Osteoblast (primary cell): ENCODE measurements around the gene SH3TC2. TPM values are rescaled to one million over a fixed set of nuclear protein-coding genes. Genes with fewer than 3 reads are reported as not detected.

Experiments
- DNase-seq: peaks from one replicate; pipeline ENCODE4 v3.0.0; 2011; ENCODE audit warnings: low spot score, mixed read lengths; ENCODE audit not compliant: insufficient read length; ENCODE audit errors: missing footprints
- H2AFZ ChIP-seq: 2 replicates; pipeline ENCODE4 v1.6.0; 2011; ENCODE audit warnings: mild to moderate bottlenecking, low read length
- H3K27ac ChIP-seq: 2 replicates; pipeline ENCODE4 v1.5.1; 2011; ENCODE audit warnings: mild to moderate bottlenecking, low read depth, low read length, moderate library complexity
- H3K27me3 ChIP-seq: 2 replicates; pipeline ENCODE4 v1.6.0; 2012; ENCODE audit warnings: mild to moderate bottlenecking, control low read depth, inconsistent platforms, low read length, moderate library complexity; ENCODE audit not compliant: insufficient read depth
- H3K36me3 ChIP-seq: 2 replicates; pipeline ENCODE4 v1.5.1; 2011; ENCODE audit warnings: mild to moderate bottlenecking, low read length, control low read depth, moderate library complexity; ENCODE audit not compliant: insufficient read depth
- H3K4me1 ChIP-seq: 2 replicates; pipeline ENCODE4 v1.5.1; 2011; ENCODE audit warnings: mild to moderate bottlenecking, low read length, control low read depth, moderate library complexity; ENCODE audit not compliant: insufficient read depth
- H3K4me2 ChIP-seq: 2 replicates; pipeline ENCODE4 v1.6.0; 2011; ENCODE audit warnings: mild to moderate bottlenecking, low read length; ENCODE audit not compliant: insufficient read depth
- H3K4me3 ChIP-seq: fragments of 200-600 bp; sonication (generic); 3 replicates; pipeline ENCODE4 v1.5.1; 2012; ENCODE audit warnings: mild to moderate bottlenecking, low read length, inconsistent platforms; ENCODE audit not compliant: insufficient read depth
- H3K79me2 ChIP-seq: 2 replicates; pipeline ENCODE4 v1.6.0; 2012; ENCODE audit warnings: mild to moderate bottlenecking, low read length, control low read depth, inconsistent platforms; ENCODE audit not compliant: insufficient read depth
- H3K9me3 ChIP-seq: 2 replicates; pipeline ENCODE4 v1.5.1; 2011; ENCODE audit warnings: low read depth, low read length, control low read depth
- H4K20me1 ChIP-seq: 2 replicates; pipeline ENCODE4 v1.6.0; 2012; ENCODE audit warnings: mild to moderate bottlenecking, low read length, control low read depth; ENCODE audit not compliant: insufficient read depth
- total RNA-seq: library from RNA; depleted of rRNA; stranded (reverse); fragments of >200 nt; gene quantifications from 2 replicates; pipeline ENCODE4 v1.2.3, GENCODE V29; 2012
- TF ChIP-seq, protein P1 (sequence below): IDR thresholded peaks from 2 replicates; pipeline ENCODE4 v1.5.1; 2011; ENCODE audit warnings: mild to moderate bottlenecking, low read depth, low read length, moderate library complexity; ENCODE audit errors: extremely low read depth

The SH3TC2 gene
- total RNA-seq, 1 donor, result 0.72 TPM

DNA sequence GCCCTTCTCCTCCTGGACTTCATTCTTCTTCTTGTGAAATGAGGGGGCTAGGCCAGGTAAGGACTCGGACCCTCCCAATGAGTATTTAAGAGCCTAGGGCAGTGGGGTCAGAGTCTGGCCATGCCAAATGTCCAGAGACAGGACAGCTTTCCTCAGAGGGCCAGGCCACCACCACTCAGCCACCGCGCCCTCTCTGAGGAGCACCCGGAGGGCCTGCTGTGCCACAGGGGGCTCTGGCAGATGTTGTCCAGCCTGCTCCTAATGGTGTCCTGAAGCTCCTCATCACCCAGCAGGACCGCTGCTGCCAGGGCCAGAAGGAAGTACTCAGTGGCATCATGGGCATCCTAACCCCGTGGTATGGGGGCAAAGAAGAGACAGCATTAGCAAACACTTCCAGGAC lies 58.3 kb downstream of the SH3TC2 start:
- no peak overlapping the region for H3K4me3 ChIP-seq
- no peaks in the 10 kb centered on the region for H3K9me3 ChIP-seq
- no peaks in the 10 kb centered on the region for H4K20me1 ChIP-seq
- H2AFZ ChIP-seq, result no peak overlapping the region
- TF ChIP-seq, protein P1, sequence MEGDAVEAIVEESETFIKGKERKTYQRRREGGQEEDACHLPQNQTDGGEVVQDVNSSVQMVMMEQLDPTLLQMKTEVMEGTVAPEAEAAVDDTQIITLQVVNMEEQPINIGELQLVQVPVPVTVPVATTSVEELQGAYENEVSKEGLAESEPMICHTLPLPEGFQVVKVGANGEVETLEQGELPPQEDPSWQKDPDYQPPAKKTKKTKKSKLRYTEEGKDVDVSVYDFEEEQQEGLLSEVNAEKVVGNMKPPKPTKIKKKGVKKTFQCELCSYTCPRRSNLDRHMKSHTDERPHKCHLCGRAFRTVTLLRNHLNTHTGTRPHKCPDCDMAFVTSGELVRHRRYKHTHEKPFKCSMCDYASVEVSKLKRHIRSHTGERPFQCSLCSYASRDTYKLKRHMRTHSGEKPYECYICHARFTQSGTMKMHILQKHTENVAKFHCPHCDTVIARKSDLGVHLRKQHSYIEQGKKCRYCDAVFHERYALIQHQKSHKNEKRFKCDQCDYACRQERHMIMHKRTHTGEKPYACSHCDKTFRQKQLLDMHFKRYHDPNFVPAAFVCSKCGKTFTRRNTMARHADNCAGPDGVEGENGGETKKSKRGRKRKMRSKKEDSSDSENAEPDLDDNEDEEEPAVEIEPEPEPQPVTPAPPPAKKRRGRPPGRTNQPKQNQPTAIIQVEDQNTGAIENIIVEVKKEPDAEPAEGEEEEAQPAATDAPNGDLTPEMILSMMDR, result no peak
- H3K4me2 ChIP-seq, result no peak overlapping the region
- H3K27me3 ChIP-seq, result peaks cover 3% of the 10 kb centered on the region
- H3K27ac ChIP-seq, result no peak overlapping the region
- H3K36me3 ChIP-seq, result no peaks in the 10 kb centered on the region
- no peak for DNase-seq
- peaks cover 39% of the 10 kb centered on the region for H3K4me1 ChIP-seq
- H3K79me2 ChIP-seq, result no peaks in the 10 kb centered on the region

DNA sequence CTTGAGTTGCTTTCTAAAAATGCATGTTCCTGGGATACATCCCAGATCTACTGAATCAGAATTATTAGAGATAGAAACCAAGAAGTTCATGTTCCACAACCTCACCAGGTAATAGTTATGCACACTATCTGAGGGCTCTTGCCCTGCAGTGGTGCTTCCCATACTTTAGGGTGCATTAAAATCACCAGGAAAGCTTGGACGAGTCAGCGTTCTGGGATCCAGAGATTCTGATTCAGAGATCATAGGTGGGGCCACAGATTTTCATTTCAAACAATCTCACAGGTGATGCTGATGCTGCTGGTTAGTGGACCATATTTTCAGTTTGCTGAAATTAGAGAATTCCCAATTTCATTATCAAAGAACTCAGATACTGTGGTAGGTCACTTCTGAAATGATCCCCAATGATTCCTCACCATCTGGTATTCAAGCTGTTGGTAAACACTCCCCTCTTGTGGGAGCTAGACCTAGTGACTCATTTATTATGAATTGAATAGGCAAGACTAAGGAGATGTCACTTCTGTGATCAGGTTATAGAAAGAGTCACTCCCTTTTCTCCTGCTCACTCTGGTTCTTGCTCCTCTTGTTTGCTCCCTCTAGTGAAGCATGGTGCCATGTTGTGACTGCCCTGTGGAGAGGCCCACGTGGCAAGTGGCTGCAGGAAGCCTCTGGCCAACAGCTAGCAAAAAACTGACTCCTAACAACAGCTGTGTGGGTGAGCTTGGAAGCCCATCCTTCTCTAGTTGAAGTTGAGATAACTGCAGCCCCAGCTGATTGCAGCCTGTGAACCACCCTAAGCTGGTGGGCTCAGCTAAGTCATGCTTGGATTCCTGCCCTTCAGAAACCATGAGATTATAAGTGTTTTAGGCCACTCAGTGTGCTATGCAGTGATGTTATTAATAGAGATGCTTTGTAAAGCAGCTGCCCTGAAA lies 59.8 kb downstream of the SH3TC2 start:
- Histone ChIP-seq H2AFZ (no peak overlapping the region), H3K27me3 (no peaks in the 10 kb centered on the region), H3K4me1 (peaks cover 39% of the 10 kb centered on the region), H4K20me1 (no peaks in the 10 kb centered on the region), H3K4me2 (peak overlapping the region; percentile 38), H3K27ac (peak overlapping the region; percentile 50), H3K36me3 (no peaks in the 10 kb centered on the region), H3K9me3 (no peaks in the 10 kb centered on the region), H3K4me3 (no peak overlapping the region), H3K79me2 (no peaks in the 10 kb centered on the region)
- no peak for DNase-seq
- TF ChIP-seq, protein P1, result peak; percentile 30

DNA sequence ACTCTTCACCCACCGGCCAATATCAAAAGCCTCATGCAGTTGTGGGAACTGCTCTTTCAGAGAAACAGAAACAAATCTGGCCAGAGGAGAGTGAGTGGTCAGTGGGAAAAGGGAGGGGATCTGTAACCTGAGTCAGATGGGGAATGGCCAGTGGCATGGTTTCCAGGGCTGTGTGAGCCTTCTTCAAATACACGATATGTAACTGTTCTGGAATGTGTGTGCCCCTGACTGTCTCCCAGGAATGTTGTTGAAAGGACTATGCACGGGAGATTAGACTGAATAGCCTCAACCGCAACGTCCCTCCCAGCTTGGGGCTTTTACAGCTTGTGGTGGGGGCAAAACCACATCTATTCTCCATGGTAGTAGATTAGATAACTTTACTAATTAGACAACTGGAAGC lies 60.8 kb downstream of the SH3TC2 start:
- Histone ChIP-seq H3K27ac (peak overlapping the region; percentile 73), H3K9me3 (no peaks in the 10 kb centered on the region), H2AFZ (no peak overlapping the region), H3K27me3 (no peaks in the 10 kb centered on the region), H3K4me3 (no peak overlapping the region), H3K4me2 (peak overlapping the region; percentile 68), H3K36me3 (no peaks in the 10 kb centered on the region), H3K79me2 (no peaks in the 10 kb centered on the region), H4K20me1 (no peaks in the 10 kb centered on the region), H3K4me1 (peaks cover 33% of the 10 kb centered on the region)
- TF ChIP-seq, protein P1, result no peak
- peak; percentile 91 for DNase-seq

DNA sequence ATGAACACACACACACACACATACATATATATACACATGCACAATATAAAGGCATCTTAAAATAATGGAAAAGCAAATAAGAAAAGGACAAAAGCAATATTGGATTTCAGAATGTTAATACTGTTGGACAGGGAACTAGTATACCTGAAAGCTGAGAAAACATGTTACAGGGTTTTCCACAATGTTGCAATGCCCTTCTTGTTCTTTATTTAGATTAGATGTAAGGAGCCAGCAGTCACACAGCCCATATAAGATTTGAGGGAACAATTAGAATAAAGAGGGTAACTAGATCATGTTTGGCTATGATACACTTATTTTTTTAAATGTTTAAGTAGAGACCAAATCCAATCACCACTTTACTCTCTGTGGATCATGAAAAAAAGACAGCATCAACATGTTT lies 61.7 kb downstream of the SH3TC2 start:
- H3K27ac ChIP-seq, result peak overlapping the region; percentile 73
- no peaks in the 10 kb centered on the region for H3K36me3 ChIP-seq
- TF ChIP-seq, protein P1, result no peak
- H3K9me3 ChIP-seq, result no peaks in the 10 kb centered on the region
- H3K4me2 ChIP-seq, result no peak overlapping the region
- H2AFZ ChIP-seq, result no peak overlapping the region
- H4K20me1 ChIP-seq, result no peaks in the 10 kb centered on the region
- no peaks in the 10 kb centered on the region for H3K79me2 ChIP-seq
- no peaks in the 10 kb centered on the region for H3K27me3 ChIP-seq
- H3K4me1 ChIP-seq, result peaks cover 36% of the 10 kb centered on the region
- DNase-seq, result no peak
- no peak overlapping the region for H3K4me3 ChIP-seq
